A673 (cell line): ENCODE results near the gene BCAT1.

Experiments used
- EZH2 ChIP-seq: fragments of 200-600 bp; sonication (generic); IDR thresholded peaks from 2 replicates; pipeline ENCODE4 v1.6.1; 2017; ENCODE audit warnings: borderline replicate concordance, low read depth, mild to moderate bottlenecking, mixed read lengths, antibody characterized with exemption, low read length; ENCODE audit not compliant: poor library complexity, severe bottlenecking
- TF ChIP-seq, protein P1 (sequence below): fragments of 300-800, 200-600 bp; sonication (generic); conservative IDR thresholded peaks from 2 replicates; pipeline ENCODE4 v1.5.1; 2017; ENCODE audit warnings: low read depth, mild to moderate bottlenecking, antibody characterized with exemption, low read length, moderate library complexity, mixed read lengths

DNA sequence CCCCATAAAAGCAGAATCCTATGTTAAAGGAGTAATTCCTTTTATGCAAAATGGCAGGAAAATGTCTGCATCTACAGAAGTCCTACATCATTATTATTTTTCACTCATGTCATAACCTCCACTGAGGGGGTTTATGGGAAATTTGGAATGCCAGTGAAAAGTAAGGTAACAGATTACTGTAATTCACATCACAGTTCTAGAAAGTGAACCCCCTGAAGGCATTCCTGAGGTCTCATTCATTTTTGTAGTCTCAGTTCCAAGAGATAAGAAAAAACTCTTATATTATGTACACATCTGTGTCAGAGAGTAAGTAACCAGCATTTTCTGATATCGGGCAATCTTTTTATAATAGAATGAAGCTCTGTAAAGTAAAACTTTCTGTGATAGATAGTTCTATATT lies 28.8 kb upstream of the BCAT1 start:
- TF ChIP-seq, protein P1, sequence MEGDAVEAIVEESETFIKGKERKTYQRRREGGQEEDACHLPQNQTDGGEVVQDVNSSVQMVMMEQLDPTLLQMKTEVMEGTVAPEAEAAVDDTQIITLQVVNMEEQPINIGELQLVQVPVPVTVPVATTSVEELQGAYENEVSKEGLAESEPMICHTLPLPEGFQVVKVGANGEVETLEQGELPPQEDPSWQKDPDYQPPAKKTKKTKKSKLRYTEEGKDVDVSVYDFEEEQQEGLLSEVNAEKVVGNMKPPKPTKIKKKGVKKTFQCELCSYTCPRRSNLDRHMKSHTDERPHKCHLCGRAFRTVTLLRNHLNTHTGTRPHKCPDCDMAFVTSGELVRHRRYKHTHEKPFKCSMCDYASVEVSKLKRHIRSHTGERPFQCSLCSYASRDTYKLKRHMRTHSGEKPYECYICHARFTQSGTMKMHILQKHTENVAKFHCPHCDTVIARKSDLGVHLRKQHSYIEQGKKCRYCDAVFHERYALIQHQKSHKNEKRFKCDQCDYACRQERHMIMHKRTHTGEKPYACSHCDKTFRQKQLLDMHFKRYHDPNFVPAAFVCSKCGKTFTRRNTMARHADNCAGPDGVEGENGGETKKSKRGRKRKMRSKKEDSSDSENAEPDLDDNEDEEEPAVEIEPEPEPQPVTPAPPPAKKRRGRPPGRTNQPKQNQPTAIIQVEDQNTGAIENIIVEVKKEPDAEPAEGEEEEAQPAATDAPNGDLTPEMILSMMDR, result no peak
- TF ChIP-seq EZH2, result no peak
